Measurements from ENCODE around the gene STAG1.
"Not testable (repeated sequence)": the region's sequence is repeated elsewhere in the genome, so short reads cannot be mapped to it uniquely, and the experiment has no call there.

Gene STAG1

DNA sequence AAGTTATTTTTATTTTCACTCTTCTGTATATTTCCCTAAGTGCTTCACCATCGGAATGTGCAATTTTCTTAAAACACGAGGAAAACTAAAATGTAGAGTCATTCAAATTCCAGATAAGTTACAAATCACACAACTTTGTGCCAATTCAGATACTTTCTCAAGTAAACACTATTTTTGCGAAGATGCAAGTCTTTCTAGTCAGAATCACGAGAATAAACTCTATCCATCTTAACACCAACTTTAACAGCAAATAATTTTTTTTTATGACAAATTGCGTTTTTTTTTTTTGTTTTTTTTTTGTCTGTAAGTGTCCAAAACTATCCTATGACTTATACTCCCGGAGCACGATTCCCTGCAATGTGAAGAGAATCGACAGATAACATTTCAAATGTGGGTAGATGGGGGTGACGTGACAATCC, 1.3 kb downstream of the STAG1 start:
- TF ChIP-seq CTCF (IDR thresholded peaks at IDR 0.05; ENCODE audit: insufficient read depth, low read length, poor library complexity, severe bottlenecking) = no peak
- no peak for DNase-seq (ENCODE audit: extremely low read depth, insufficient read length)
- Histone ChIP-seq H3K27me3 (replicated peaks; ENCODE audit: control insufficient read depth, insufficient read depth, low read length) (no peaks in the 10 kb centered on the region), H3K36me3 (ENCODE audit: control insufficient read depth, insufficient read depth, low read length) (no peaks in the 10 kb centered on the region), H3K4me3 (replicated peaks; ENCODE audit: low read depth, low read length) (peak overlapping the region; percentile 87)

GRCh38 chr3:136750209-136750896, 1.8 kb downstream of the STAG1 start:
- TF ChIP-seq CTCF (IDR thresholded peaks at IDR 0.05; ENCODE audit: insufficient read depth, low read length, poor library complexity, severe bottlenecking) = no peak
- H3K36me3 ChIP-seq (ENCODE audit: control insufficient read depth, insufficient read depth, low read length) = no peaks in the 10 kb centered on the region
- H3K27me3 ChIP-seq (replicated peaks; ENCODE audit: control insufficient read depth, insufficient read depth, low read length) = no peaks in the 10 kb centered on the region
- DNase-seq (ENCODE audit: extremely low read depth, insufficient read length) = no peak
- H3K4me3 ChIP-seq (replicated peaks; ENCODE audit: low read depth, low read length) = peak overlapping the region; percentile 87

GRCh38 chr3:136749602-136750001, 2.6 kb downstream of the STAG1 start:
- H3K4me3 ChIP-seq (replicated peaks; ENCODE audit: low read depth, low read length); H3K27me3 ChIP-seq (replicated peaks; ENCODE audit: control insufficient read depth, insufficient read depth, low read length); H3K36me3 ChIP-seq (ENCODE audit: control insufficient read depth, insufficient read depth, low read length); DNase-seq (ENCODE audit: extremely low read depth, insufficient read length): not testable (repeated sequence)

DNA sequence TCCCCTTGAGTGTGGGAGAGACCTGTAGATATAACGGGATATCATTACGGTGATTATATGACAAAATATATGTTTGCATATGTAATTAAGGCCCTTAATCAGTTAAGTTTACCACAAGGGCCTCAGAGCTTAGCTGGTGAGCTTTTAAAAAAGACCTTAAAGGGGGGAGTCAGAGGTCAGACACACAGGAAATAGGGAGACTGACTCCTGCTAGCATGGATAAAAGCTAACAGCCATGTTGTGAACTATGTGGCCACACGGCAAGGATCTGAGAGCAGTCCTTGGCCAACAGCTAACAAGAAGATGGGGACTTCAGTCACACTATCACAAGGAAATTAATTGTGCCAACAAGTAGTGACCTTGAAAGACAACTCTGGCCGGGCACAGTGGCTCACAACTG, 3.1 kb downstream of the STAG1 start:
- no peaks in the 10 kb centered on the region for H3K27me3 ChIP-seq (replicated peaks; ENCODE audit: control insufficient read depth, insufficient read depth, low read length)
- TF ChIP-seq CTCF (IDR thresholded peaks at IDR 0.05; ENCODE audit: insufficient read depth, low read length, poor library complexity, severe bottlenecking) = no peak
- no peaks in the 10 kb centered on the region for H3K36me3 ChIP-seq (ENCODE audit: control insufficient read depth, insufficient read depth, low read length)
- no peak overlapping the region for H3K4me3 ChIP-seq (replicated peaks; ENCODE audit: low read depth, low read length)
- DNase-seq (ENCODE audit: extremely low read depth, insufficient read length) = no peak

DNA sequence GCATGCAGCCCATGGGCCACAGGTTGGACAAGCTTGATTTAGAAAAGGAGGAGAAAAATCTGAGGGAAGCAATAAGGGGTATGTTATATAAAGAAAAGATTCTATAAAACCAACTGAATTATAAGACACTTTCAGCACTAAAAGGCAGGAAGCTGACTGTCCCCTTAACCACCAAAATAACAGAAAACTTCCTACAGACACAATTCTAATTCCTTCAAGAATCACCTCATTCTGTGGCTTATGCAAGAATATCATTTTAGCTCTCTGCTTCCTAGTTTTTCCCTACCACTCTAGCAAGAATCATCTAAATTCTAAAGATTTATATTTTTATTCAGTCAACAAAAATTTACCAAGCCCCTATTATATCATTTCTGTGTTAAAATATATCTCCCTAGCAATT, 6.3 kb downstream of the STAG1 start:
- Histone ChIP-seq H3K4me3 (replicated peaks; ENCODE audit: low read depth, low read length) (no peak overlapping the region), H3K27me3 (replicated peaks; ENCODE audit: control insufficient read depth, insufficient read depth, low read length) (no peaks in the 10 kb centered on the region), H3K36me3 (ENCODE audit: control insufficient read depth, insufficient read depth, low read length) (no peaks in the 10 kb centered on the region)
- no peak for DNase-seq (ENCODE audit: extremely low read depth, insufficient read length)
- no peak for TF ChIP-seq CTCF (IDR thresholded peaks at IDR 0.05; ENCODE audit: insufficient read depth, low read length, poor library complexity, severe bottlenecking)

GRCh38 chr3:136741063-136741462, 11.1 kb downstream of the STAG1 start:
- H3K27me3 ChIP-seq (replicated peaks; ENCODE audit: control insufficient read depth, insufficient read depth, low read length) = no peaks in the 10 kb centered on the region
- no peak for TF ChIP-seq CTCF (IDR thresholded peaks at IDR 0.05; ENCODE audit: insufficient read depth, low read length, poor library complexity, severe bottlenecking)
- DNase-seq (ENCODE audit: extremely low read depth, insufficient read length) = no peak
- H3K36me3 ChIP-seq (ENCODE audit: control insufficient read depth, insufficient read depth, low read length) = no peaks in the 10 kb centered on the region; the same call in 1 of the 2 replicates
- no peak overlapping the region for H3K4me3 ChIP-seq (replicated peaks; ENCODE audit: low read depth, low read length)

All from GM06990 (cell line).